Uterus (tissue), 2 donors: Measurements from ENCODE around the gene ZNF429.

ENCODE experiments used
- CTCF ChIP-seq, 4 experiments: fragments of 200-600 bp in 2 of 4; fragments of 450-650 bp in 2 of 4; sonication (generic) in 2 of 4; IDR thresholded peaks; one replicate each; pipeline ENCODE4 v1.5.1; 2016 to 2019; ENCODE audit warnings: antibody characterized with exemption in 4 of 4, mild to moderate bottlenecking in 2 of 4, moderate library complexity in 1 of 4
- POLR2A ChIP-seq, 2 donors: fragments of 450-650 bp; IDR thresholded peaks; one replicate each; pipeline ENCODE4 v1.6.1; 2016; ENCODE audit warnings: antibody characterized with exemption in 2 of 2, mild to moderate bottlenecking in 1 of 2, moderate library complexity in 1 of 2

- TF ChIP-seq POLR2A (IDR thresholded peaks at IDR 0.05) = no peak
- TF ChIP-seq CTCF (IDR thresholded peaks at IDR 0.05) = no peak
Observed at GRCh38 chr19:21463449-21464105, 41.8 kb upstream of the ZNF429 start.
